Subcutaneous adipose tissue (tissue), 4 donors: Measurements from ENCODE around the gene FAM222B. TPM values are rescaled to one million over a fixed set of nuclear protein-coding genes. Genes with fewer than 3 reads are reported as not detected.

Source experiments
- CTCF ChIP-seq: fragments of 450-650 bp; IDR thresholded peaks from one replicate; pipeline ENCODE4 v1.5.1; 2016; ENCODE audit warnings: low read depth, mild to moderate bottlenecking, control low read depth, antibody characterized with exemption, moderate library complexity
- total RNA-seq, 4 donors: library from RNA; depleted of rRNA; stranded (reverse); fragments of >200 nt; gene quantifications; one replicate each; pipeline ENCODE4 v1.1.0, GENCODE V29; 2016

The FAM222B gene
- total RNA-seq, 4 donors from 2014 or later: 6.6 to 30.0 (median 12.1) TPM

GRCh38 chr17:28722417-28723158 is 120.0 kb downstream of the FAM222B start:
- TF ChIP-seq CTCF: no peak

- no peak for TF ChIP-seq CTCF
Observed at GRCh38 chr17:28720247-28720996, 122.2 kb downstream of the FAM222B start.

- no peak for TF ChIP-seq CTCF
Observed at GRCh38 chr17:28719021-28719433, 123.6 kb downstream of the FAM222B start.

GRCh38 chr17:28718333-28719020 is 124.1 kb downstream of the FAM222B start:
- TF ChIP-seq CTCF: no peak

- no peak for TF ChIP-seq CTCF
Observed at GRCh38 chr17:28717578-28718332, 124.8 kb downstream of the FAM222B start, which contains the start of gene RAB34. RAB34 (minus strand) TSS chr17:28717868; CDS start chr17:28717266, 602 bp downstream.

- TF ChIP-seq CTCF: no peak
Observed at GRCh38 chr17:28716740-28717577, 125.6 kb downstream of the FAM222B start.
